IPS-18c (cell line): ENCODE results near the gene KIFAP3.
"Not testable (repeated sequence)": the region's sequence is repeated elsewhere in the genome, so short reads cannot be mapped to it uniquely, and the experiment has no call there.

ENCODE experiments used
- H3K4me3 ChIP-seq: 2 replicates; pipeline ENCODE4 v1.7.0; 2013; ENCODE audit warnings: low read depth, mild to moderate bottlenecking, low read length, moderate library complexity; ENCODE audit not compliant: insufficient read depth
- H3K9me3 ChIP-seq: one replicate; pipeline ENCODE4 v1.6.1; 2013; ENCODE audit warnings: mild to moderate bottlenecking, low read length, moderate library complexity; ENCODE audit not compliant: control insufficient read depth, insufficient read depth

KIFAP3 gene

GRCh38 chr1:170074250-170075157 lies at the start of gene KIFAP3:
Gene KIFAP3 (minus strand): TSS chr1:170074695. CDS start chr1:170074467, 228 bp downstream.
- Histone ChIP-seq H3K4me3 (peak within 1 kb of the TSS; percentile 89), H3K9me3 (no peaks in the 10 kb centered on the region)

GRCh38 chr1:170122366-170122765 lies 47.9 kb upstream of the KIFAP3 start:
- no peaks in the 10 kb centered on the region for H3K9me3 ChIP-seq
- H3K4me3 ChIP-seq = no peak overlapping the region

- H3K4me3 ChIP-seq = no peak overlapping the region
- H3K9me3 ChIP-seq = peaks cover 7% of the 10 kb centered on the region
Observed at GRCh38 chr1:170114906-170115305, 40.4 kb upstream of the KIFAP3 start.

DNA sequence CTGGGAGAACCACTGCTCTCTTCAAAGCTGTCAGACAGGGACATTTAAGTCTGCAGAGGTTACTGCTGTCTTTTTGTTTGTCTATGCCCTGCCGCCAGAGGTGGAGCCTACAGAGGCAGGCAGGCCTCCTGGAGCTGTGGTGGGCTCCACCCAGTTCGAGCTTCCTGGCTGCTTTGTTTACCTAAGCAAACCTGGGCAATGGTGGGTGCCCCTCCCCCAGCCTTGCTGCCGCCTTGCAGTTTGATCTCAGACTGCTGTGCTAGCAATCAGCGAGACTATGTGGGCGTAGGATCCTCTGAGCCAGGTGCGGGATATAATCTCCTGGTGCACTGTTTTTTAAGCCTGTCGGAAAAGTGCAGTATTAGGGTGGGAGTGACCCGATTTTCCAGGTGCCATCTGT lies 38.6 kb upstream of the KIFAP3 start:
- H3K4me3 ChIP-seq, H3K9me3 ChIP-seq: not testable (repeated sequence)

DNA sequence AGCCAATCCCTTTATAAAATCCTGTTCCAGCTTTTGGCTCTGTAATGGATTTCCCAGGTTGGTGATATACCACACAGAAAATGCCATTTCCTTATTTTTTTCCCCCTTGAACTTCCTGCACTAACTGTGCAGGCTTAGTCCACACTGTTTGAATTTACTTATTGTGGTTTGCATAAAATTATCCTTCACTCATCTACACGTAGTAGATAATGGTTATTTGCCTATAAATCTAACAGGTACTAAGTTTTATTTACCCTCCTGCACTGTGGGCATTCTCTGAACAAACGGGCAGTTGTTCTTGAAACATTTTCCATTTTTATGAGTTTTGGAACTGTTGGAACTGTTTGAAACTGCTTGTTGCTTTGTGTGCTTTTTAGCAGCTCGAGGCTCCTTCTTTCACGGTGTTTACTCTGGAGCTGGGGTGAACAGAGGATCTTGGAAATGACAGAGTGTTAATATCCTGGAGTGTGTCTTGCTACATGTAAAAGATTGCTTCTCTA lies 23.0 kb upstream of the KIFAP3 start:
- no peaks in the 10 kb centered on the region for H3K9me3 ChIP-seq
- H3K4me3 ChIP-seq = no peak overlapping the region

GRCh38 chr1:170096806-170097340 lies 22.4 kb upstream of the KIFAP3 start:
- H3K9me3 ChIP-seq = no peaks in the 10 kb centered on the region
- no peak overlapping the region for H3K4me3 ChIP-seq

DNA sequence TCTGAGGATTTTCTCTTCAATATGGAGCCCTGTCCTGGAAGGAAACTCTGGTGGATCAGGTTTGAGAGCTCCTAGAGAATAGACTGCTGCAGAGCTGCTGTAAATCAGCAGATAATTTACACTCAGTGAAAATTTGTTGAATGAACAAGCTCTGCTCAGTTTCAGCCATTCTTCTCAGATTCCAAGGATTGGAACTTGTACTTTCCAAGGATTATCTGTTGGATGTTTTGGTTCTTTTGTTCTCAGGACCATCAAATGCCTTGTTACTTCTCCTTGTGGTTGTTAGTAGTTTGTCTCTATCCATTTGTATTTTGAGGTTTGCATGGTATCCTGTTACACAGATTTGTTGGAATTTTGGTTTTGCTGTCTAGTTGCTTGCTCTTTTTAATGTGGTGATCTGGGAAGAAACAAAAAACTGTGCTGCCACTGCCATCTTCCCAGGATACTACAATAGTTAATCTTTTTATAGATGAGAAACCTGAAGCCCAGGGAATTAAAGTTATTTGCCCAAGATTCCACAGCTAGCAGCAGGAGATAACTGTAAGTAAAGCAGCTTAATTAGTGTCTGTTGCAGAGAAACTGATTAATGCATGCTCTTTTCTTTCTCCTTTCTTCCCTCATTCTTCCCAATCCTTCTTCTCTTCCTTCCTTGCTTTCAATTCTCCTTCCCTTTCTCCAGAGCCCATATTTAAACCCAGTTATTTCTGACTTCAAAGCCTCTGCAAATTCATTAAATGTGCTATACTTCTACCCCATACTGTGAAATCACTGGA lies 21.7 kb upstream of the KIFAP3 start:
- Histone ChIP-seq H3K9me3 (no peaks in the 10 kb centered on the region), H3K4me3 (no peak overlapping the region)

GRCh38 chr1:170094697-170095616 lies 20.5 kb upstream of the KIFAP3 start:
- H3K9me3 ChIP-seq = not testable (repeated sequence)
- peak overlapping the region; percentile 31; the same call in 1 of the 2 replicates for H3K4me3 ChIP-seq

- Histone ChIP-seq H3K4me3 (no peak overlapping the region), H3K9me3 (no peaks in the 10 kb centered on the region)
Observed at GRCh38 chr1:170086399-170087032, 12.0 kb upstream of the KIFAP3 start.

DNA sequence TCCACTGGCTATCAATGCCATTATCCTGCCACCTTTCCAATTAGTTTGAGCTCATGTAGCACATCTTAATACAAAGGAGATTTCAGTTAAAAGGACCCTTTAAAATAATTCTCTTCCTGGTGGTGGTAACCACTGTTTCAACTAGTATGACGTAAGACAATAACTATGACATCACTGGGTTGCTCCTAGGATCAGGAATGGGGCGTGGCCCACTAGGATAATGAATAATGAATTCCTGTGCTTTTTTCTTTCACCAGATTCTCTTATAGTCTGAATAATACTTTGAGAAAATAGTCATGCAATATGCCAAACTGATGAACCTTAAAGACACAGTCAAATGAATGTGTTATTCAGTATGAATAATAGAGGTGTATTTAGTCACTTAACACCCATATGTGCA lies 10.6 kb upstream of the KIFAP3 start:
- Histone ChIP-seq H3K9me3 (no peaks in the 10 kb centered on the region), H3K4me3 (no peak overlapping the region)

GRCh38 chr1:170078610-170079189 lies 4.2 kb upstream of the KIFAP3 start:
- Histone ChIP-seq H3K9me3 (no peaks in the 10 kb centered on the region), H3K4me3 (no peak overlapping the region)

DNA sequence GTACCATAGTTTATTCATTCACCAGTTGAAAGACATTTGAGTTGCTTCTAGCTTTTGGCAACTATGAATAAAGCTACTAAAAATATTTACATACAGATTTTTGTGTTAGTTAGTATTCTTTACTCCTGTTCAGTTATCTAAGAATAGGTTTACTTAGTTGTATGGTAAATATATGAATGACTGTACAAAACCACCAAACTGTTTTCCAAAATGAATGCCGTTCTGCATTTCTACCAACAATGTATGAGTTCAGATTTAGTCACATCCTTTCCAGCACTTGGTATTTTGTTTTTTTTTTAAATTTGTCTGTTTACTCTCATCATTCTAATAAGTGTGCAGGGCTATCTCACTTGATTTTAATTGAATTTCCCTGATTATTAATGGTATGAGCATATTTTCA lies 3.4 kb upstream of the KIFAP3 start:
- Histone ChIP-seq H3K4me3 (no peak overlapping the region), H3K9me3 (no peaks in the 10 kb centered on the region)

- not testable (repeated sequence) for H3K9me3 ChIP-seq, H3K4me3 ChIP-seq
Observed at GRCh38 chr1:170076952-170077351, 2.5 kb upstream of the KIFAP3 start.

GRCh38 chr1:170076199-170076598 lies 1.7 kb upstream of the KIFAP3 start:
- no peaks in the 10 kb centered on the region for H3K9me3 ChIP-seq
- no peak overlapping the region for H3K4me3 ChIP-seq

DNA sequence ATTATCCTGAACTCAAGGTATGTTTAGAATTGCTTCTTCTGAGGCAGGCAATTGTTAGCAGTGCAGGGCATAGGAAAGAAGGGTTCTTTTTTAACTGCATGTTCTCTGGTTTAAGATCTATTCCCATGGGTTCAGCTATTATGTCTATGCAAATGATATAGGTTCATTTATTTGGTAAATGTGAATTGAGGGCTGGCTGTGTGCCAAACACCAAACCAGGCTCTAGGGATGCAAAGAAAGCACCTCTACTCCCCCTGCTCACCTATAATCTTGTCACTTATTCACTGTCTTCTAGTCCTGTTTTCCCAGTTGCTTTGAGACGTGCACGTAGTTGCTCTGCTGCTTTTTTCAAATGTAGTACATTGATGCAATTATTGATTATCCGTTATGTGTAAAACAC lies 691 bp upstream of the KIFAP3 start:
- Histone ChIP-seq H3K4me3 (peak overlapping the region; percentile 89), H3K9me3 (no peaks in the 10 kb centered on the region)

DNA sequence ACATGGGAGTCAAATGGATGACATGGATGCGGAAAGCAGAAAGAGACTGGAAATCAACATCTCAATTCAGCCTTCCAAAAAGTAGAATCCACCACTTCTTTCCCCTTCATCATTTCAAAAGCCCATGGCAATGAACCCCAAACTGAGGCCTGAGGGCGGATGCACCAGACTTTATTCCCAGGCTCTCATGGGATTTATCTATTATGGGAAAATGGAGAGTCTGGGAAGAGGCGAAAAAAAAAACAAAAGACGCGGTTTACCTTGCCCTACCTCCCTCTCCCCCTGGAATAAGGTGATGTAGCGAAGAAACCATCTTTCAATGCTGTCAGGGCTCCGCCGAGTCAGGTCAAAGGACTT lies 624 bp downstream of the KIFAP3 start:
- no peaks in the 10 kb centered on the region for H3K9me3 ChIP-seq
- H3K4me3 ChIP-seq = peak overlapping the region; percentile 89
